ENCODE results near the gene COL18A1. TPM values are rescaled to one million over a fixed set of nuclear protein-coding genes. Genes with fewer than 3 reads are reported as not detected.

COL18A1 gene
- polyA plus RNA-seq, 3 donors = 0.80 to 4.1 (median 1.1) TPM

- intact Hi-C loops (cut with micrococcal nuclease) = no loop called here
- Histone ChIP-seq H3K9me3 (replicated peaks in 1 of 2; ENCODE audit: control insufficient read depth in 1 of 2, insufficient read depth in 1 of 2, low read length in 2 of 2) (peaks cover 0 to 3% of the 10 kb centered on the region in 2 donors), H3K9ac (ENCODE audit: insufficient read depth, low read length, poor library complexity, severe bottlenecking) (no peak overlapping the region), H3K4me2 (replicated peaks; ENCODE audit: extremely low read depth, low read length, poor library complexity, severe bottlenecking) (no peak overlapping the region), H3K36me3 (replicated peaks in 1 of 2; ENCODE audit: control insufficient read depth in 1 of 2, insufficient read depth in 2 of 2, low read length in 2 of 2) (no peaks in the 10 kb centered on the region), H3K79me2 (ENCODE audit: insufficient read depth, low read length) (no peaks in the 10 kb centered on the region), H3K4me3 (replicated peaks in 1 of 3; ENCODE audit: low read depth in 2 of 3, low read length in 3 of 3) (no peak overlapping the region), H3K4me1 (ENCODE audit: control insufficient read depth in 1 of 2, insufficient read depth in 2 of 2, low read length in 2 of 2) (no peaks in the 10 kb centered on the region), H3K27me3 (ENCODE audit: control insufficient read depth in 2 of 2, insufficient read depth in 2 of 2, low read length in 2 of 2) (no peaks in the 10 kb centered on the region), H4K20me1 (ENCODE audit: insufficient read depth, low read length) (no peaks in the 10 kb centered on the region), H3K27ac (ENCODE audit: low read depth in 1 of 2, low read length in 2 of 2) (no peak overlapping the region), H2AFZ (ENCODE audit: insufficient read depth, low read depth, low read length, poor library complexity, severe bottlenecking) (no peak overlapping the region)
- no peak overlapping the region for H3K4me3 Mint-ChIP-seq
- WGBS (ENCODE audit: insufficient coverage) = 98% methylated on average over 21 of the region's 23 CpGs
- H3K27ac Mint-ChIP-seq = no peak overlapping the region
- H3K9me3 Mint-ChIP-seq = peaks cover 0 to 18% (median 8%) of the 10 kb centered on the region in 7 donors
- no peaks in the 10 kb centered on the region for H3K36me3 Mint-ChIP-seq
- H3K27me3 Mint-ChIP-seq (ENCODE audit: low read depth in 3 of 3) = peaks cover 5 to 19% (median 13%) of the 10 kb centered on the region in 3 donors
- H3K4me1 Mint-ChIP-seq = no peaks in the 10 kb centered on the region
- no peak for TF ChIP-seq CTCF (IDR thresholded peaks at IDR 0.05)
- no peak for DNase-seq
Observed at GRCh38 chr21:45460011-45460565, 55.1 kb downstream of the COL18A1 start.

- H3K79me2 ChIP-seq (ENCODE audit: insufficient read depth, low read length) = no peaks in the 10 kb centered on the region
- peaks cover 5 to 22% (median 13%) of the 10 kb centered on the region in 3 donors for H3K27me3 Mint-ChIP-seq (ENCODE audit: low read depth in 3 of 3)
- no peak overlapping the region for H3K4me2 ChIP-seq (replicated peaks; ENCODE audit: extremely low read depth, low read length, poor library complexity, severe bottlenecking)
- no peaks in the 10 kb centered on the region for H3K36me3 ChIP-seq (replicated peaks in 1 of 2; ENCODE audit: control insufficient read depth in 1 of 2, insufficient read depth in 2 of 2, low read length in 2 of 2)
- H3K9me3 Mint-ChIP-seq = peaks cover 0 to 18% (median 8%) of the 10 kb centered on the region in 7 donors
- no peak overlapping the region for H3K27ac ChIP-seq (ENCODE audit: low read depth in 1 of 2, low read length in 2 of 2)
- H2AFZ ChIP-seq (ENCODE audit: insufficient read depth, low read depth, low read length, poor library complexity, severe bottlenecking) = no peak overlapping the region
- H3K9ac ChIP-seq (ENCODE audit: insufficient read depth, low read length, poor library complexity, severe bottlenecking) = no peak overlapping the region
- no peaks in the 10 kb centered on the region for H3K36me3 Mint-ChIP-seq
- intact Hi-C loops (cut with micrococcal nuclease) = no loop called here
- peaks cover 0 to 3% of the 10 kb centered on the region in 2 donors for H3K9me3 ChIP-seq (replicated peaks in 1 of 2; ENCODE audit: control insufficient read depth in 1 of 2, insufficient read depth in 1 of 2, low read length in 2 of 2)
- H3K4me3 Mint-ChIP-seq = no peak overlapping the region
- H3K27me3 ChIP-seq (ENCODE audit: control insufficient read depth in 2 of 2, insufficient read depth in 2 of 2, low read length in 2 of 2) = no peaks in the 10 kb centered on the region
- H3K4me3 ChIP-seq (replicated peaks in 1 of 3; ENCODE audit: low read depth in 2 of 3, low read length in 3 of 3) = no peak overlapping the region
- no peak for TF ChIP-seq CTCF (IDR thresholded peaks at IDR 0.05)
- 80% methylated on average over 3 of the region's 9 CpGs for WGBS (ENCODE audit: insufficient coverage)
- H3K4me1 ChIP-seq (ENCODE audit: control insufficient read depth in 1 of 2, insufficient read depth in 2 of 2, low read length in 2 of 2) = no peaks in the 10 kb centered on the region
- no peak overlapping the region for H3K27ac Mint-ChIP-seq
- no peaks in the 10 kb centered on the region for H3K4me1 Mint-ChIP-seq
- H4K20me1 ChIP-seq (ENCODE audit: insufficient read depth, low read length) = no peaks in the 10 kb centered on the region
- DNase-seq = no peak
Observed at GRCh38 chr21:45460611-45461368, 55.8 kb downstream of the COL18A1 start.

All from CD14-positive monocyte (primary cell).